Measurements from ENCODE around the gene GAGE12G.
"Not testable (repeated sequence)": the region's sequence is repeated elsewhere in the genome, so short reads cannot be mapped to it uniquely, and the experiment has no call there.

The GAGE12G gene

DNA sequence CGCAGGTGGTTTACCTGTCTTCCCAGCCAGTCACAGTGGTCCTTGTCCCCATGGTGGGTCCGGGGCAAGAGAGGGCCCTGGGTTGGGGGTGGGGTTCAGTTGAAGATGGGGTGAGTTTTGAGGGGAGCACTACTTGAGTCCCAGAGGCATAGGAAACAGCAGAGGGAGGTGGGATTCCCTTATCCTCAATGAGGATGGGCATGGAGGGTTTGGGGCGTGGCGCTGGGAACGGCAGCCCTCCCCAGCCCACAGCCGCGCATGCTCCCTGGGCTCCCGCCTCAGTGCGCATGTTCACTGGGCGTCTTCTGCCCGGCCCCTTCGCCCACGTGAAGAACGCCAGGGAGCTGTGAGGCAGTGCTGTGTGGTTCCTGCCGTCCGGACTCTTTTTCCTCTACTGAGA lies 19.0 kb downstream of the GAGE12G start, which contains the start of gene GAGE2A:
GAGE2A (plus strand) TSS at position 301 of the 400 bp plus-strand sequence. CDS start 1,155 bp downstream, outside the sequence.
- not testable (repeated sequence) for H3K27me3 ChIP-seq (ENCODE audit: insufficient read depth, low read length, poor library complexity); H3K27ac ChIP-seq (ENCODE audit: low read length); H4K20me1 ChIP-seq (ENCODE audit: insufficient read depth, low read length); ATAC-seq (ENCODE audit: insufficient read depth, low read depth); H3K4me3 ChIP-seq (ENCODE audit: low read depth in 1 of 2, low read length in 2 of 2); H3K4me2 ChIP-seq (ENCODE audit: insufficient read depth, low read length); H2AFZ ChIP-seq (ENCODE audit: low read depth, low read length); H3K4me1 ChIP-seq (ENCODE audit: insufficient read depth, low read length); H3K9ac ChIP-seq (ENCODE audit: low read depth, low read length); H3K9me3 ChIP-seq (ENCODE audit: insufficient read depth, low read length, severe bottlenecking); DNase-seq; H3K79me2 ChIP-seq (ENCODE audit: insufficient read depth, low read length); H3K36me3 ChIP-seq (ENCODE audit: insufficient read depth, low read length)

DNA sequence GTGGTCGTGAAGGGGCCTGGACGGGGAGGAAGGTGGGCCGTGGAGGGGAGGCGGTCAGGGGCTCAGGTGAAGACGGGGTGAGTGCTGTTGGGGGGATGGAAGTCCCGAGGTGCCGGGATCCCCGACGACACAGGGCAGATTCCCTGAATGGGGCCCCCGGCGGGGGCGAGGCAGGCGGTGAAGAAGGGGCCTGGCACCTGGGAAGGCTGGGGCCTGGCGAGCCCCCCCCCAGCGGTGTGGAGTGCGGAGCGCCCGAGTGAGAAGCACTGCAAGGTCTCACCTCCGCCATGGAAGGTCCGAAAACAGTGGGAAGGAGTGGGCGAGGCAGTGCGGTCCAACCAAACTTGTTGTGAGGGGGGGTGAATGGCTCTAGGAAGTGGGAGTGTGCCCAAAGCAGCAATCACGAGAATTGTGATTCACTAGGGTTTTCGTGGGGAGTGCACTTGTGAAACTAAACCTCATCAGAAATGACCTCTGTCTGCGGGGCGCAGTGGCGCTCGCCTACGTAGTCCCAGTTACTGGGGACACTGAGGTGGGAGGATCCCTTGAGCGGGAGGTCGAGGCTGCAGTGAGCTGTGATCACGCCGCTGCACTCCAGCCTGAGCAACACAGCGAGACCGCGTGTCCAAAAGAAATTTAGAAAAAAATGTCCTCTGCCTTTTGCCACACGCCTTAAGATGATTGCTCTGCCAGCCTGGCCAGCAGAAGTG lies 19.7 kb downstream of the GAGE12G start:
- H3K9ac ChIP-seq (ENCODE audit: low read depth, low read length); H3K36me3 ChIP-seq (ENCODE audit: insufficient read depth, low read length); H3K27ac ChIP-seq (ENCODE audit: low read length); H3K9me3 ChIP-seq (ENCODE audit: insufficient read depth, low read length, severe bottlenecking); H4K20me1 ChIP-seq (ENCODE audit: insufficient read depth, low read length); H3K27me3 ChIP-seq (ENCODE audit: insufficient read depth, low read length, poor library complexity); DNase-seq; H3K4me1 ChIP-seq (ENCODE audit: insufficient read depth, low read length); H3K4me3 ChIP-seq (ENCODE audit: low read depth in 1 of 2, low read length in 2 of 2); H3K4me2 ChIP-seq (ENCODE audit: insufficient read depth, low read length); H3K79me2 ChIP-seq (ENCODE audit: insufficient read depth, low read length); ATAC-seq (ENCODE audit: insufficient read depth, low read depth); H2AFZ ChIP-seq (ENCODE audit: low read depth, low read length): not testable (repeated sequence)

DNA sequence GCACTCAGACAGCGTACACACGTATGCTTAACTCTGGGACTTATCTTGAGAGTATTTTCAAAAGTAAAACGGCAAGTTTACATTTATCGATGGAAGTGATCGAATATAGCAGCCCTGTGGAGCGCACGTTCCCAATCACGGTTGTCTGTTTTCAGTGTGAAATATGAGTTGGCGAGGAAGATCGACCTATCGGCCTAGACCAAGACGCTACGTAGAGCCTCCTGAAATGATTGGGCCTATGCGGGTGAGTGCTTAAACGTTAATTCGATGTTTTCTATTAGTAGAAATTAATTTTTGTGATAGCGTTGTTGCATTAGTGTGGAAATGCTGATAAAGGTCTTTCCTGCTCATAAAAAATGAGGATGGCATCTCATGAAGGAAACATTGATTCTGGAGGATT lies 20.3 kb downstream of the GAGE12G start:
- H3K4me2 ChIP-seq (ENCODE audit: insufficient read depth, low read length); H2AFZ ChIP-seq (ENCODE audit: low read depth, low read length); H3K9ac ChIP-seq (ENCODE audit: low read depth, low read length); H3K27ac ChIP-seq (ENCODE audit: low read length); ATAC-seq (ENCODE audit: insufficient read depth, low read depth); H4K20me1 ChIP-seq (ENCODE audit: insufficient read depth, low read length); H3K4me1 ChIP-seq (ENCODE audit: insufficient read depth, low read length); H3K79me2 ChIP-seq (ENCODE audit: insufficient read depth, low read length); H3K36me3 ChIP-seq (ENCODE audit: insufficient read depth, low read length); H3K27me3 ChIP-seq (ENCODE audit: insufficient read depth, low read length, poor library complexity); H3K4me3 ChIP-seq (ENCODE audit: low read depth in 1 of 2, low read length in 2 of 2); DNase-seq; H3K9me3 ChIP-seq (ENCODE audit: insufficient read depth, low read length, severe bottlenecking): not testable (repeated sequence)

DNA sequence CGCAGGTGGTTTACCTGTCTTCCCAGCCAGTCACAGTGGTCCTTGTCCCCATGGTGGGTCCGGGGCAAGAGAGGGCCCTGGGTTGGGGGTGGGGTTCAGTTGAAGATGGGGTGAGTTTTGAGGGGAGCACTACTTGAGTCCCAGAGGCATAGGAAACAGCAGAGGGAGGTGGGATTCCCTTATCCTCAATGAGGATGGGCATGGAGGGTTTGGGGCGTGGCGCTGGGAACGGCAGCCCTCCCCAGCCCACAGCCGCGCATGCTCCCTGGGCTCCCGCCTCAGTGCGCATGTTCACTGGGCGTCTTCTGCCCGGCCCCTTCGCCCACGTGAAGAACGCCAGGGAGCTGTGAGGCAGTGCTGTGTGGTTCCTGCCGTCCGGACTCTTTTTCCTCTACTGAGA lies 28.5 kb downstream of the GAGE12G start, which contains the start of gene GAGE1:
GAGE1 (plus strand) TSS at position 301 of the 400 bp plus-strand sequence. CDS start 1,155 bp downstream, outside the sequence.
- not testable (repeated sequence) for H3K79me2 ChIP-seq (ENCODE audit: insufficient read depth, low read length); H3K9ac ChIP-seq (ENCODE audit: low read depth, low read length); H3K4me1 ChIP-seq (ENCODE audit: insufficient read depth, low read length); H3K4me2 ChIP-seq (ENCODE audit: insufficient read depth, low read length); ATAC-seq (ENCODE audit: insufficient read depth, low read depth); H3K9me3 ChIP-seq (ENCODE audit: insufficient read depth, low read length, severe bottlenecking); H3K4me3 ChIP-seq (ENCODE audit: low read depth in 1 of 2, low read length in 2 of 2); H4K20me1 ChIP-seq (ENCODE audit: insufficient read depth, low read length); H3K27me3 ChIP-seq (ENCODE audit: insufficient read depth, low read length, poor library complexity); H3K36me3 ChIP-seq (ENCODE audit: insufficient read depth, low read length); DNase-seq; H2AFZ ChIP-seq (ENCODE audit: low read depth, low read length); H3K27ac ChIP-seq (ENCODE audit: low read length)

DNA sequence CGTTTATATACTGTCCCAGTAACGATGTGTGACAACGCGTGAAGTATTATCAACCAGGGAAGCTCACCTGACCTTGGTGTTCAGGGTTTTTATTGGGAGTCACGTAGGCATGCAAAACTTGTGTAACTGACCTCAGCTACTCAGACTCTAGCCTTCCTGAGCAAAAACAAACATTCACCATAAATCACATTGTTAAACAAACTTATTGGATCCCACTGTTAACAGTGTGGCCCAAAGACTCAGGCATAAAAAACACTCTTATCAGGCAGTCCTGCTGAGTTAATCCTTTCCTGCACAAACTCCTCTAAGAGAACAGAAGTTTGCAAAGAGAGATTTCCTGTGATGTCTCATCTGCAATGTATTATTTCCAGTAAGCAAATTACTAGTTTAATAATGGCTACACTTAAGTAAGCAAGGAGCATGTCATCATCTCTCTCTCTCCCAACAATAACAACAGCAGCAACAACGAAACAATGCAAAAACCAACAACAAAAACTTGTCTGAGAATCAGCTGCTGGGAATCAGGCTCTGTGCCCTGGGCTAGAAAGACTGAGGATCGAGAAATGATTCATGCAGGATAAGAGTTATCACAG lies 40.6 kb downstream of the GAGE12G start:
- H3K79me2 ChIP-seq (ENCODE audit: insufficient read depth, low read length) = no peaks in the 10 kb centered on the region
- H3K27me3 ChIP-seq (ENCODE audit: insufficient read depth, low read length, poor library complexity) = no peaks in the 10 kb centered on the region
- H3K4me2 ChIP-seq (ENCODE audit: insufficient read depth, low read length) = no peak overlapping the region
- ATAC-seq (ENCODE audit: insufficient read depth, low read depth) (no peak), DNase-seq (no peak)
- TF ChIP-seq, protein P1, sequence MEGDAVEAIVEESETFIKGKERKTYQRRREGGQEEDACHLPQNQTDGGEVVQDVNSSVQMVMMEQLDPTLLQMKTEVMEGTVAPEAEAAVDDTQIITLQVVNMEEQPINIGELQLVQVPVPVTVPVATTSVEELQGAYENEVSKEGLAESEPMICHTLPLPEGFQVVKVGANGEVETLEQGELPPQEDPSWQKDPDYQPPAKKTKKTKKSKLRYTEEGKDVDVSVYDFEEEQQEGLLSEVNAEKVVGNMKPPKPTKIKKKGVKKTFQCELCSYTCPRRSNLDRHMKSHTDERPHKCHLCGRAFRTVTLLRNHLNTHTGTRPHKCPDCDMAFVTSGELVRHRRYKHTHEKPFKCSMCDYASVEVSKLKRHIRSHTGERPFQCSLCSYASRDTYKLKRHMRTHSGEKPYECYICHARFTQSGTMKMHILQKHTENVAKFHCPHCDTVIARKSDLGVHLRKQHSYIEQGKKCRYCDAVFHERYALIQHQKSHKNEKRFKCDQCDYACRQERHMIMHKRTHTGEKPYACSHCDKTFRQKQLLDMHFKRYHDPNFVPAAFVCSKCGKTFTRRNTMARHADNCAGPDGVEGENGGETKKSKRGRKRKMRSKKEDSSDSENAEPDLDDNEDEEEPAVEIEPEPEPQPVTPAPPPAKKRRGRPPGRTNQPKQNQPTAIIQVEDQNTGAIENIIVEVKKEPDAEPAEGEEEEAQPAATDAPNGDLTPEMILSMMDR (IDR thresholded peaks at IDR 0.05; ENCODE audit: borderline replicate concordance, extremely low read depth, low read length, poor library complexity, severe bottlenecking) = no peak
- TF ChIP-seq EZH2 (IDR thresholded peaks at IDR 0.05; ENCODE audit: borderline replicate concordance, low read depth, low read length, severe bottlenecking) = no peak
- no peak overlapping the region for H2AFZ ChIP-seq (ENCODE audit: low read depth, low read length)
- H3K27ac ChIP-seq (ENCODE audit: low read length) = no peak overlapping the region
- no peak overlapping the region for H3K4me3 ChIP-seq (ENCODE audit: low read depth in 1 of 2, low read length in 2 of 2)
- H3K9me3 ChIP-seq (ENCODE audit: insufficient read depth, low read length, severe bottlenecking) = no peaks in the 10 kb centered on the region
- no peaks in the 10 kb centered on the region for H3K36me3 ChIP-seq (ENCODE audit: insufficient read depth, low read length)
- H3K9ac ChIP-seq (ENCODE audit: low read depth, low read length) = no peak overlapping the region
- H4K20me1 ChIP-seq (ENCODE audit: insufficient read depth, low read length) = no peaks in the 10 kb centered on the region
- H3K4me1 ChIP-seq (ENCODE audit: insufficient read depth, low read length) = no peaks in the 10 kb centered on the region

Measured in DND-41 (cell line).